ENCODE results near the gene SLC5A8.

Gene SLC5A8

DNA sequence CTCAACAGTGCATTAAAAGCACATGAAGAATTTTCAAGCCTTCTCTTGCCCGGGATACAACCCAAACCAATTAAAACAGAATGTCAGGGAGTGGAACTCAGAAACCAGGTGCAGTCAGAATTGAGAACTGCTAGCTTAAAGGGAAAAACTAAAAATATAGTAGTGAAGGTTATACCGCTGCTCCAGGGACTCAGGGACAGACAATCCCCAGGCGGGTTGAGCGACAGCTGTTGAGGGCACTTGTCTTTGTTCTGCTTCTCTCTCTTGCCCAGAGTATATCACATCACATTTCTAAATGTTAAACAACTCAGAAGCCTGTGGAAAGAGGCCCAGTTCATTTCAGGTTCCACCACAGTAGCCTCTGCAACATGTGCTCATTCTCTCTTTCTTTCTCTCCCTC is 93.1 kb downstream of the SLC5A8 start:
- FAIRE-seq: no peak
- no peak for DNase-seq (ENCODE audit: insufficient read length, low spot score)
- TF ChIP-seq POLR2AphosphoS5 (IDR thresholded peaks at IDR 0.05; ENCODE audit: low read depth, low read length) (no peak), POU2F2 (IDR thresholded peaks at IDR 0.05; ENCODE audit: low read depth, low read length) (no peak), SPI1 (IDR thresholded peaks at IDR 0.05; ENCODE audit: low read depth, low read length) (no peak), TAF1 (IDR thresholded peaks at IDR 0.05; ENCODE audit: low read depth, low read length) (no peak)

DNA sequence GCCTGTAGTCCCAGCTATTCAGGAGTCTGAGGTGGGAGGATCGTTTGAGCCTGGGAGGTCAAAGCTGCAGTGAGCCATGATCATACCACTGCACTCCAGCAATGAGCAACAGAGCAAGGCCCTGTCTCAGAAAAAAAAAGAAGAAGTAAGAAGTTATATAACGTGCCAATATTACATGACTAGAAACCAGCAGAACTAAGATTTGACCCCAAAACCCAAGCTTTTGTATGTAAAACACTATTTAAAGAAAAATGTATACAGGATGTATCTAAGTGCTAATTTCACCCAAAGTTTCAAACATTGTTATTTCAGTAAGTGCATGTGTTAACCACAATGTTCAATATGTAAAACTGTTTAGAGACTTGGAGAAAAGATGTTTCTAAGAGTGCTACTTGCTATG is 94.7 kb downstream of the SLC5A8 start:
- DNase-seq (ENCODE audit: insufficient read length, low spot score) (no peak), FAIRE-seq (no peak)
- no peak for TF ChIP-seq TAF1 (IDR thresholded peaks at IDR 0.05; ENCODE audit: low read depth, low read length)
- TF ChIP-seq POLR2AphosphoS5 (IDR thresholded peaks at IDR 0.05; ENCODE audit: low read depth, low read length): no peak
- TF ChIP-seq SPI1 (IDR thresholded peaks at IDR 0.05; ENCODE audit: low read depth, low read length): no peak
- TF ChIP-seq POU2F2 (IDR thresholded peaks at IDR 0.05; ENCODE audit: low read depth, low read length): no peak
- TF ChIP-seq POLR2A (IDR thresholded peaks at IDR 0.05; ENCODE audit: low read depth, low read length): no peak
- TF ChIP-seq PAX5 (IDR thresholded peaks at IDR 0.05; ENCODE audit: insufficient read depth, low read length, severe bottlenecking): no peak

DNA sequence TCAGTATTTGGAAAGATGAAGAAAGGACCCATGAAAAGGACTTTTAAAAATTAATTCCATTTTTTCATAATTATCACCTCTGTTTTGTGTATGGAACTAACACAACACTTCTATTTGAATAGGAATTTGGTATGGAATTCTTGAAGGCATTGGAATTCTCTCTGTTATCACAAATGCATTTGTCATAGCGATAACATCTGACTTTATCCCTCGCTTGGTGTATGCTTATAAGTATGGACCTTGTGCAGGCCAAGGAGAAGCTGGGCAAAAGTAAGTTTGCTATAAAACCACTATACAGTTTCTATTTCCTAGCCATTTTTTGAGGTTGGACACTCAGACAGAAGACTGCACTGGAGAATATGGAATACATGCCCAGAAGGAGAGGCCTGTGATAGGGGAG is 98.6 kb downstream of the SLC5A8 start:
- TF ChIP-seq TAF1 (IDR thresholded peaks at IDR 0.05; ENCODE audit: low read depth, low read length) (no peak), POLR2AphosphoS5 (IDR thresholded peaks at IDR 0.05; ENCODE audit: low read depth, low read length) (no peak), PAX5 (IDR thresholded peaks at IDR 0.05; ENCODE audit: insufficient read depth, low read length, severe bottlenecking) (no peak), POU2F2 (IDR thresholded peaks at IDR 0.05; ENCODE audit: low read depth, low read length) (no peak), POLR2A (IDR thresholded peaks at IDR 0.05; ENCODE audit: low read depth, low read length) (no peak), SPI1 (IDR thresholded peaks at IDR 0.05; ENCODE audit: low read depth, low read length) (no peak)
- no peak for DNase-seq (ENCODE audit: insufficient read length, low spot score)
- no peak for FAIRE-seq

DNA sequence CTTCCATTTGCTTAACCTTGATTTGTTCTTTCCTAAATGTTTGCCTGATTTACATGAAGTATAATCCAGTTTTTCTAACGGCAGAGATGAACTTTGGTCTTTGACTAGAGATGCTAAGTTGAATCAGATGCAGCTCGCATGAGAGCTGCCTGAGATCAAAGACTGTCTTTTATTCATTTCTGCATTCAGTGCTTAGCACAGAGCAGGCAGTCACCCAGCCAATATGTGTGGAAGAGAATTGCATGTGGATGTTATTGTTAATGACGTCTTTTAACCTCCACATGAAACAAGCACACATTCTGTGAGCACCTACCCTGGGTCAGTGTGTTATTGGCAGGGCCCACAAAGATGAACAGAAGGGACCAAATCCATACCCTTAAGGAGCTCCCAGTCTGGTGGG is 99.2 kb downstream of the SLC5A8 start:
- TF ChIP-seq TAF1 (IDR thresholded peaks at IDR 0.05; ENCODE audit: low read depth, low read length) (no peak), POLR2A (IDR thresholded peaks at IDR 0.05; ENCODE audit: low read depth, low read length) (no peak), POU2F2 (IDR thresholded peaks at IDR 0.05; ENCODE audit: low read depth, low read length) (no peak), POLR2AphosphoS5 (IDR thresholded peaks at IDR 0.05; ENCODE audit: low read depth, low read length) (no peak), SPI1 (IDR thresholded peaks at IDR 0.05; ENCODE audit: low read depth, low read length) (no peak), PAX5 (IDR thresholded peaks at IDR 0.05; ENCODE audit: insufficient read depth, low read length, severe bottlenecking) (no peak)
- no peak for DNase-seq (ENCODE audit: insufficient read length, low spot score)
- no peak for FAIRE-seq

DNA sequence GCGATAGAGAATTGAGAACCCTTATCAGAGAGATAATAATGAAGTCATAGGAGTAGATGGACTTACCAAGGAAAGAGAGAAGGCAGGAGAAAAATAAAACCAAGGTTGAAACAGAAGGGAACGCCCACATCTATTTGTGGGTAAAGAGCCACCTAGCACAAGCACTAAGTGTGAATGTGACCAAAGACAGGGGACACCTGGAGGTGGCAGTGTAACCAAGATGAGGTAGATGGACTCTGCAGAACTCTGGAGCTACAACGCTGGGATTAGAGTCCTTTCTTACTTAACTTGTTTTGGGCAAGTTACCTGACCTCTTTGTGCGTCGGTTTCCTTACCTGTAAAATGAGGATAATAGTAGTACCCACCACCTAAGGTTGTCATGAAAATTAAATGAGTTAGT is 101.9 kb downstream of the SLC5A8 start:
- TF ChIP-seq SPI1 (IDR thresholded peaks at IDR 0.05; ENCODE audit: low read depth, low read length) (no peak), POU2F2 (IDR thresholded peaks at IDR 0.05; ENCODE audit: low read depth, low read length) (no peak), PAX5 (IDR thresholded peaks at IDR 0.05; ENCODE audit: insufficient read depth, low read length, severe bottlenecking) (no peak), TAF1 (IDR thresholded peaks at IDR 0.05; ENCODE audit: low read depth, low read length) (no peak), POLR2A (IDR thresholded peaks at IDR 0.05; ENCODE audit: low read depth, low read length) (no peak), POLR2AphosphoS5 (IDR thresholded peaks at IDR 0.05; ENCODE audit: low read depth, low read length) (no peak)
- DNase-seq (ENCODE audit: insufficient read length, low spot score) (no peak), FAIRE-seq (no peak)

DNA sequence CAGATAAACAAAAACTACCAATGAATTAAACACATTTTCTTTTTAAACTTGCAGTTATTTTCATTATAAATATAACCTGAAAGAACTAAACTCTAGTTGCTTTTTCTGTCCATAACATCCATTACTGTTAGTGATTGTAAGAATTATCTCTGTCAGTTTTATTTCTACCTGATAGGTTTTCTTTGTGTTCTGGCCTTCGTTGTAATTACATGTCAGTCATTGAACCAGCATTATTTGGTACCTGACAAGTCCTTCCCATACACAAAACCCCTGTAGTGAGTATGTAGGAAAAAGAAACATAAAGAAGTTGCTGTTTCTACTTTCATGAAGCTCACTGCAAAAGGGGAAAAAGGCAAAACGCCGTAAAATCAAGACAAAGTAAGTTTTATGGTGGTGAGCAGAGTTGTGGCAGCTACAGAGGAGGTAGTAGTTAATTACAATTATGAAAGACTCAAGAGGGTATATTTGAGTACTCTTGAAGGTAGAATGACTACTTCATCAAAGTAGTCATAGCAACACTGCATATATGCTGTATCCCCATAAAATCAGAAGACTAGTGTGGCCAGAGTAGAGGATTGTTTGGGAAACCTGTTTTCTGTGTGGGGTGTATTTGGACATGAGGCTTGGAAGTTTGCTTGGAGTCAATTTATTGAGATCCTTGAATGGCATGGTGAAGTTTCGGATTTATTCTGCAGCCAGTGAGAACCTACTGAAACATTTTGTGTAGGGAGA is 102.8 kb downstream of the SLC5A8 start:
- FAIRE-seq (no peak), DNase-seq (ENCODE audit: insufficient read length, low spot score) (no peak)
- no peak for TF ChIP-seq POLR2AphosphoS5 (IDR thresholded peaks at IDR 0.05; ENCODE audit: low read depth, low read length)
- TF ChIP-seq SPI1 (IDR thresholded peaks at IDR 0.05; ENCODE audit: low read depth, low read length): no peak
- TF ChIP-seq POU2F2 (IDR thresholded peaks at IDR 0.05; ENCODE audit: low read depth, low read length): no peak
- no peak for TF ChIP-seq PAX5 (IDR thresholded peaks at IDR 0.05; ENCODE audit: insufficient read depth, low read length, severe bottlenecking)
- no peak for TF ChIP-seq POLR2A (IDR thresholded peaks at IDR 0.05; ENCODE audit: low read depth, low read length)
- TF ChIP-seq TAF1 (IDR thresholded peaks at IDR 0.05; ENCODE audit: low read depth, low read length): no peak

Measured in GM12891 (cell line).